HEK293T (cell line): ENCODE data around the gene BRICD5.

ENCODE experiments used
- CTCF ChIA-PET: fragments of 350-600 bp; formaldehyde crosslinking; extraction: SDS; loops from one replicate; lab custom pipeline; 2021; ENCODE audit warnings: antibody characterized with exemption, inconsistent platforms; lab: Yijun Ruan, JAX
- POLR2A ChIA-PET: fragments of 350-600 bp; formaldehyde crosslinking; extraction: SDS; loops from one replicate; lab custom pipeline; 2020; ENCODE audit warnings: antibody characterized with exemption, inconsistent platforms; lab: Yijun Ruan, JAX
- DNase-seq: peaks from one replicate; pipeline ENCODE4 v3.0.0; 2012; ENCODE audit warnings: mixed read lengths; ENCODE audit errors: extremely low spot score
- ARNT ChIP-seq: fragments of 450-650 bp; IDR thresholded peaks from 2 replicates; pipeline ENCODE4 v1.6.1; 2017; ENCODE audit warnings: mild to moderate bottlenecking
- BHLHE40 ChIP-seq: fragments of 450-650 bp; IDR thresholded peaks from 2 replicates; pipeline ENCODE4 v1.6.1; 2016; ENCODE audit warnings: mild to moderate bottlenecking, moderate library complexity, borderline replicate concordance
- CTBP1 ChIP-seq: fragments of 450-650 bp; IDR thresholded peaks from 2 replicates; pipeline ENCODE4 v1.6.1; 2016; ENCODE audit warnings: borderline replicate concordance
- ELF4 ChIP-seq: fragments of 450-650 bp; IDR thresholded peaks from 2 replicates; pipeline ENCODE4 v1.6.1; 2017; ENCODE audit warnings: antibody characterized with exemption
- FOXA1 ChIP-seq: fragments of 450-650 bp; IDR thresholded peaks from 2 replicates; pipeline ENCODE4 v1.6.1; 2016; ENCODE audit warnings: mild to moderate bottlenecking
- FOXK2 ChIP-seq: fragments of 450-650 bp; IDR thresholded peaks from 2 replicates; pipeline ENCODE4 v1.6.1; 2016; ENCODE audit warnings: mild to moderate bottlenecking
- FOXM1 ChIP-seq: fragments of 450-650 bp; IDR thresholded peaks from 2 replicates; pipeline ENCODE4 v1.6.1; 2017; ENCODE audit warnings: mild to moderate bottlenecking, borderline replicate concordance
- HDGF ChIP-seq: fragments of 450-650 bp; IDR thresholded peaks from 2 replicates; pipeline ENCODE4 v1.6.1; 2017; ENCODE audit warnings: antibody characterized with exemption, borderline replicate concordance
- L3MBTL2 ChIP-seq: fragments of 450-650 bp; conservative IDR thresholded peaks from 2 replicates; pipeline ENCODE4 v1.6.1; 2016; ENCODE audit warnings: mild to moderate bottlenecking
- LEF1 ChIP-seq: fragments of 450-650 bp; IDR thresholded peaks from 2 replicates; pipeline ENCODE4 v1.6.1; 2017; ENCODE audit warnings: mild to moderate bottlenecking, borderline replicate concordance
- NFRKB ChIP-seq: fragments of 450-650 bp; IDR thresholded peaks from 2 replicates; pipeline ENCODE4 v1.6.1; 2016; ENCODE audit warnings: mild to moderate bottlenecking, moderate library complexity
- SP1 ChIP-seq: fragments of 450-650 bp; IDR thresholded peaks from 2 replicates; pipeline ENCODE4 v1.6.1; 2017
- SUZ12 ChIP-seq: fragments of 450-650 bp; IDR thresholded peaks from 2 replicates; pipeline ENCODE4 v1.6.1; 2016; ENCODE audit warnings: mild to moderate bottlenecking
- TARDBP ChIP-seq: fragments of 450-650 bp; IDR thresholded peaks from 2 replicates; pipeline ENCODE4 v1.6.1; 2016
- ZNF384 ChIP-seq: fragments of 450-650 bp; IDR thresholded peaks from 2 replicates; pipeline ENCODE4 v1.6.1; 2016
- TF ChIP-seq, protein P1 (sequence below): fragments of 450-650 bp; IDR thresholded peaks from 2 replicates; pipeline ENCODE4 v1.6.1; 2016

BRICD5 gene

DNA sequence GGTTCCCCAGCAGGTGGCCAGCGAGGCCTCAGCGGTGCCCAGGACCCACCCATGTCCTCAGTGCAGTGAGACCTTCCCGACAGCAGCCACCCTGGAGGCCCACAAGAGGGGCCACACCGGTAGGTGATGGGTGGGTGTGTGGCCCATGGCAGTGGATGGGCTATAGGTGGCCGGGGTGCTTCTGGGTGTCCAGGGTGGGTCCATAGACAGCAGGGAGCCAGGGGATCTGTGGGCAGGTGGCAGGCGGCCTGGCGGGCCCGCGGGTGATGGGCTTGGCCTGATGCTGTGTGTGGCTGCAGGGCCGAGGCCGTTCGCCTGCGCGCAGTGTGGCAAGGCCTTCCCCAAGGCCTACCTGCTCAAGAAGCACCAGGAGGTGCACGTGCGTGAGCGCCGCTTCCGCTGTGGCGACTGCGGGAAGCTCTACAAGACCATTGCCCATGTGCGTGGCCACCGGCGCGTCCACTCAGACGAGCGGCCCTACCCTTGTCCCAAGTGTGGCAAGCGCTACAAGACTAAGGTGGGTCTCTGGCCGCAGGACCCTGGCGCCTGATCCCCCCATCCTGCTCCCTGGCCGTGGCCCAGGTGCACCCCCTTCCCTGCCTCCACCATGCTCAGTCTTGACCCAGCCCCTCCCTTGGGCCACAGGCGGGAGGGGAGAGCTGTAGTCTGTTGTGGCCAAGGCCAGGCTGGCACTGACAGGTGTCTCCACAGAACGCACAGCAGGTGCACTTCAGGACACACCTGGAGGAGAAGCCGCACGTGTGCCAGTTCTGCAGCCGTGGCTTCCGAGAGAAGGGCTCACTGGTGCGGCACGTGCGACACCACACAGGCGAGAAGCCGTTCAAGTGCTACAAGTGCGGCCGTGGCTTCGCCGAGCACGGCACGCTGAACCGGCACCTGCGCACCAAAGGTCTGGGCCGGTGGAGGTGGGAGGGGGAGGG lies 23.5 kb upstream of the BRICD5 start:
- POLR2A ChIA-PET = no interaction called here
- no peak for TF ChIP-seq L3MBTL2
- no peak for TF ChIP-seq BHLHE40
- no peak for TF ChIP-seq SUZ12
- no peak for TF ChIP-seq ELF4
- DNase-seq = no peak
- CTCF ChIA-PET = no interaction called here

DNA sequence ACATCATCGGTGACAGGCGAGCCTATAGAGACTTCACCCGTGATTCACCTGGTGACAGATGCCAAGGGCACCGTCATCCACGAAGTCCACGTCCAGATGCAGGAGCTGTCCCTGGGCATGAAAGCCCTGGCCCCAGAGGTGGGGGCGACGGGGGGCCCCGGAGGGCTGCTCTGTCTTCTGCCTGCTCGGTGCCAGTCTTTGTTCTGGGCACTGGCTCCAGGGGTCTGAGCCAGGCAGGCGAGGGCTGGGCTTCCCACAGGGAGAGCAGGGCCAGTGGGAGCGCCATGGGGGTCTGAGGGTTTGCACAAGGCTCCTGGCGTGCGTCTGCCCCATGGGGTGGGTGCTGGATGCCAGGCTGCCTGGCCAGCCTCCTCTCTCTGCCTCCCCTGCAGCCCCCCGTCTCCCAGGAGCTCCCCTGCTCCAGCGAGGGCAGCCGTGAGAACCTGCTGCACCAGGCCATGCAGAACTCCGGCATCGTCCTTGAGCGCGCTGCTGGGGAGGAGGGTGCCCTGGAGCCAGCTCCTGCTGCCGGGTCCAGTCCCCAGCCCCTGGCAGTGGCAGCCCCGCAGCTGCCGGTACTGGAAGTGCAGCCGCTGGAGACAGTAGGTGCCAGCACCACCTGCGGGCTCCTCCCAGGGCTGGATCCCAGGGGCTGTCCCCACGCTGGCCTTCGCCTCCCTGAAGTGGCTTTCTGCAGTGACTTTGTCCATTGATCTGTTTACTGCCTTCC lies 22.5 kb upstream of the BRICD5 start:
- ChIA-PET POLR2A (no interaction called here), CTCF (no interaction called here)
- no peak for DNase-seq
- TF ChIP-seq, protein P1, sequence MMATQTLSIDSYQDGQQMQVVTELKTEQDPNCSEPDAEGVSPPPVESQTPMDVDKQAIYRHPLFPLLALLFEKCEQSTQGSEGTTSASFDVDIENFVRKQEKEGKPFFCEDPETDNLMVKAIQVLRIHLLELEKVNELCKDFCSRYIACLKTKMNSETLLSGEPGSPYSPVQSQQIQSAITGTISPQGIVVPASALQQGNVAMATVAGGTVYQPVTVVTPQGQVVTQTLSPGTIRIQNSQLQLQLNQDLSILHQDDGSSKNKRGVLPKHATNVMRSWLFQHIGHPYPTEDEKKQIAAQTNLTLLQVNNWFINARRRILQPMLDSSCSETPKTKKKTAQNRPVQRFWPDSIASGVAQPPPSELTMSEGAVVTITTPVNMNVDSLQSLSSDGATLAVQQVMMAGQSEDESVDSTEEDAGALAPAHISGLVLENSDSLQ = no peak
- TF ChIP-seq ARNT = no peak
- TF ChIP-seq FOXA1 = no peak
- TF ChIP-seq HDGF = no peak
- TF ChIP-seq NFRKB = no peak
- TF ChIP-seq CTBP1 = no peak
- TF ChIP-seq LEF1 = no peak
- no peak for TF ChIP-seq SUZ12
- no peak for TF ChIP-seq BHLHE40
- TF ChIP-seq SP1 = no peak
- no peak for TF ChIP-seq ELF4
- no peak for TF ChIP-seq FOXK2
- no peak for TF ChIP-seq L3MBTL2
- TF ChIP-seq TARDBP = no peak
- no peak for TF ChIP-seq FOXM1
- TF ChIP-seq ZNF384 = no peak

DNA sequence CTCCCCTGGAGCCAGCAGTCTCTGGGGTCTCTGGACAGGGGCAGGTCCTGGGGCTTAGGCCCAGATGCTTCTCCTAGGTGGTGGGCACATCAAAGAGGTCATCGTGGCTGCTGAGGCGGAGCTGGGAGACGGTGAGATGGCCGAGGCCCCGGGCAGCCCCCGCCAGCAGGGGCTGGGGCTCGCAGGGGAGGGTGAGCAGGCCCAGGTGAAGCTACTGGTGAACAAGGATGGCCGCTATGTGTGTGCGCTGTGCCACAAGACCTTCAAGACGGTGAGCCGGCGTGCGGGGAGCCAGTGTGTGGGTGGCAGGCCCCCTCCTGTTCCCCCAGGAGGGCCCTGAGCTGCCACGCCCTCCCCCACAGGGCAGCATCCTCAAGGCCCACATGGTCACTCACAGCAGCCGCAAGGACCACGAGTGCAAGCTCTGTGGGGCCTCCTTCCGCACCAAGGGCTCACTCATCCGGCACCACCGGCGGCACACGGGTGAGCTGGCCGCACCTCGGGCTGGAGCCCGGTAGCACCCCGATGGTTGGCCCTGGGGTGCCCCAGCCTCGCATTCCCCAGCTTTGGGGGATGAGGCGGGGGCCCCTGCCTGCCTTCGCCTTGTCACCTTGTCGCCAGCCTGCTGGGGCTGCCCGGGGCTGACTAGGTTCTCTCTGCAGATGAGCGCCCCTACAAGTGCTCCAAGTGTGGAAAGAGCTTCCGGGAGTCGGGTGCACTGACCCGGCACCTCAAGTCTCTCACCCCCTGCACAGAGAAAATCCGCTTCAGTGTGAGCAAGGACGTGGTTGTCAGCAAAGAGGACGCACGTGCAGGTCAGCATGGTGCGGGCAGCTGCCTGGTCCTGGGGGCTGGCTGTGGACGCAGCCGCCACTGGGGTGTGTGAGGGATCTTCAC lies 21.7 kb upstream of the BRICD5 start:
- DNase-seq = no peak
- TF ChIP-seq TARDBP (no peak), ZNF384 (no peak), L3MBTL2 (no peak), SUZ12 (no peak), SP1 (no peak), ELF4 (no peak), ARNT (no peak), BHLHE40 (no peak), LEF1 (no peak), FOXK2 (no peak), NFRKB (no peak), FOXA1 (no peak), FOXM1 (no peak), CTBP1 (no peak)
- TF ChIP-seq, protein P1 = no peak
- ChIA-PET POLR2A (interaction anchor here (1.4 kb wide), 1 partner anchor 267 kb away, joined by 3 read pairs; the partner anchor contains the start of gene RPS2), CTCF (no interaction called here)

DNA sequence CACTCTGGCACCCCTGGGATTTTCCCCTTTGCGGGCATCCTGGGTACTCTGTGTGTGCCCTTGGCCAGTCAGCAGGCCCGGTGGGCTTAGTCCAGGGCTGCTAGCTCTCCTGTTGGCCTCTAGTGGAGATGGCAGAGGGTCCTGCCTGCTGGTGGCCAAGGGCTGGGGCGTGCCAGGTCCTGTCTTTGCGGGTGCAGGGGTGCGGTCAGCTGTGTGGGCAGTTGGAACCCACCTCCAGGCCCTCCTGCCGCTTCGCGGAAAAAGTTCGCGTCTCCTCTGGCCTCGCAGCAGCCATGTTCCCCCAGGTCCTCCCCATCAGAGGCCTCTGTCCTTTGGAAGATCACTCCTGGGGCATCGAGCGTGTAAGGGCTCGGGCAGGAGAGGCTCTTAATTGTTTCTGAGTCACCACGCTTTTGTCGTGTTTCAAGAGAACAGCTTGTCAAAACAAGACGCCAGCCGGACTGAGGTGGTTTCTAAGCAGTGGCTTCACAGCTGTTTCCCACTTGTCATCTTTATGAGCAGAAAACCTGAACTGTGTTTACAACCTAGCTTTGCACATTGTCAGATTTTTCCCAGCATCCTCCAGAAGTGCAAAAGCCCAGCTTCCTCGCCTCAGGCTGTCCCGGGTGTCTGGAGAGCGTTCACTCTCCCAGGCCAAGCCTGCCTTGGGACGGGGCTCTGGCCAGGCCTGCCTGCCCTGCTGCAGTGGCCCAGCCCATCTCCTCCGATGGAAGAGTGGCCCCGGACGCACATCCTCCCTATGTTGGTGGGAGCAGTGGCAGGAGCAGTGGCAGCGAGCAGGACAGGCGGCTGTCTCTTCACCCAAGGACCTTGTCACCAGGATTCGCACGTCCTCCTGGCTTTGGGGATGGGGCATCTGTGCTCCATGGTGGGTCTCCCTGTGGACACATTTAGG lies 20.6 kb upstream of the BRICD5 start:
- no peak for DNase-seq
- ChIA-PET CTCF (no interaction called here), POLR2A (interaction anchor here (0.9 to 1.4 kb wide), 2 partner anchors 16 to 266 kb away, joined by 3 to 6 read pairs; partner anchors contain the start of gene RPS2)
- TF ChIP-seq TARDBP = no peak
- TF ChIP-seq SUZ12 = no peak
- no peak for TF ChIP-seq FOXM1
- TF ChIP-seq, protein P1 = no peak
- no peak for TF ChIP-seq L3MBTL2
- no peak for TF ChIP-seq FOXA1
- no peak for TF ChIP-seq NFRKB
- no peak for TF ChIP-seq ZNF384
- TF ChIP-seq BHLHE40 = no peak
- TF ChIP-seq ELF4 = no peak
- no peak for TF ChIP-seq HDGF
- TF ChIP-seq SP1 = no peak
- TF ChIP-seq FOXK2 = no peak
- TF ChIP-seq LEF1 = no peak
- TF ChIP-seq CTBP1 = no peak
- no peak for TF ChIP-seq ARNT
